Stimulated activated CD4-positive, alpha-beta T cell treated with anti-CD3 and anti-CD28 coated beads, TNF-alpha, amount 100 ng/mL, for 4 hours (primary cell): ENCODE results near the gene CDY2A.
"Not testable (repeated sequence)": the region's sequence is repeated elsewhere in the genome, so short reads cannot be mapped to it uniquely, and the experiment has no call there.

ENCODE experiments used
- DNase-seq, 3 experiments: peaks; one replicate each; pipeline ENCODE4 v3.0.0-alpha.2; 2020; ENCODE audit warnings: low read depth in 3 of 3

The CDY2A gene

DNA sequence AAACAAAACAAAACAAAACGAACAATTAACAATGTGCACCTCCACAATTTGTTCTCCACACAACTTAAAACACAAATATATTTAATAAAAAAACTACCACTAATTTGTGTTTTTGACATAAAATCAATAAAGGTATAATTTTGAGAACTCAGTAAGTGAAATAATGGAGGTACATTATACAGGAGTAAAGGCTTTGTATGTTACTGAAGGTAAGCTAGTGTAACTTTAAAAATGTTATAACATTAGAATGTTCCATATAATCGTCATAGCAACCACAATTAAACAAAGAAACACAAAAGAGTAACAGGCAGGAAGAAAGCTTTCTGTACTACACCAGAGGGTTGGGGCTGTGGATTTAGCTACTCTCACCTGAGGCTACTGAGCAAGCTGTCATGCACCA is at the start of gene CDY2A:
Gene CDY2A, plus strand, starts transcription at position 301 of the 400 bp plus-strand sequence. CDS start 328 bp downstream, outside the sequence.
- not testable (repeated sequence) for DNase-seq

DNA sequence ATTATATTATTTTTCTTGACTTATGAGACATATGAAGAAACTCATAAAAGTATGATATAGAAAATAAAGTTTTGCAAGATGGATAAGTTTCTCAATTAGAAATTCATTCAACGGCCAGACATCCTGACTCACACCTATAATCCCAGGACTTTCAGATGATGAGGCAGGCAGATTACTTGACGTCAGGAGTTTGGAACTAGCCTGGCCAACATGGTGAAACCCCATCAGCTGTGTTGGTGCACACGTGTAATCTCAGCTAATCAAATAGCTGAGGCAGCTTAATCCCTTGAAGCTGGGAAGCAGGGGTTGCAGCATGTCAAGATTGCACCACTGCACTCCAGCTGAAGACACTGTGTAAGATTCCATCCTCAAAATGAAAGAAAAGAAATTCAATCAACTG is 28.0 kb upstream of the CDY2A start:
- DNase-seq, result not testable (repeated sequence)

GRCh38 chrY:17998266-17998665 is 27.3 kb upstream of the CDY2A start:
- not testable (repeated sequence) for DNase-seq

DNA sequence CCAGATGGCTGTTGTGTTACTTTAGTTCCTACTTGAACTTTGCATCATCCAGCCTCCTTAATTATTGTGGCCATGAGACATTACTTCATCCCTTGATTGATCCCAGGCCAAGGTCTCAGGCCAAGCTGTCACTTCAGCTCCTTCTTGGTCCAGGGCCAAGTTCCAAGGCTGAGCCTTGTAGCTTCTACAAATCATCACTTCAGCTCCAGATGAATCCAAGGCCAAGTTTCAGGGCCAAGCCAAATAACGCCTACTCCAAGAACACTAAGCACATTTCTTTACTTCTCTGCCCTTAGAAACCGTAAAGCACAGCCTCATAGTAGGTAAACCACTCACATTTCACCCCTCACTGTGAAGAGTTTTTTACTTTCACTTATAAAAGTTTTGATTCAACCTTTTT is 1.7 kb upstream of the CDY2A start:
- not testable (repeated sequence) for DNase-seq

DNA sequence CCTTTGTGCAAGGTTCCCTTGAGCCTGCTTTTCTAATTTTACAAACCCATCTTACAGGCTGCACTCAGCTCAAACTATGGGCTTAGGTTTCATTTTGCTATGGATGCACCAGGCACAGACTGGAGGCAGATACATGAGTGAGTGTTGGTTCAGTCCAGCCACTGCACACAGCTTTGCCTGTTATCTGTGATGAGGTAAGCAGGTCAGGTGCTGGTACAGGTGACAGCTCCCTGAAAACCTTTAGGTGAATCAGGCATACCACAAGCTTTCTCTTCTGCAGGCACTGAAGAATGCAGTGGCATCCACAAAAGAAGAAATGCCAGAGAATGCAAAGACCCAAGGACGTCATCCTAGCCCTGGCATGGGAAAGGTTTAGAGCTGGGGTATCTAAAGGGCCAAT is 3.3 kb downstream of the CDY2A start:
- not testable (repeated sequence) for DNase-seq

- not testable (repeated sequence) for DNase-seq
Observed at GRCh38 chrY:18030178-18030577, 4.6 kb downstream of the CDY2A start.

DNA sequence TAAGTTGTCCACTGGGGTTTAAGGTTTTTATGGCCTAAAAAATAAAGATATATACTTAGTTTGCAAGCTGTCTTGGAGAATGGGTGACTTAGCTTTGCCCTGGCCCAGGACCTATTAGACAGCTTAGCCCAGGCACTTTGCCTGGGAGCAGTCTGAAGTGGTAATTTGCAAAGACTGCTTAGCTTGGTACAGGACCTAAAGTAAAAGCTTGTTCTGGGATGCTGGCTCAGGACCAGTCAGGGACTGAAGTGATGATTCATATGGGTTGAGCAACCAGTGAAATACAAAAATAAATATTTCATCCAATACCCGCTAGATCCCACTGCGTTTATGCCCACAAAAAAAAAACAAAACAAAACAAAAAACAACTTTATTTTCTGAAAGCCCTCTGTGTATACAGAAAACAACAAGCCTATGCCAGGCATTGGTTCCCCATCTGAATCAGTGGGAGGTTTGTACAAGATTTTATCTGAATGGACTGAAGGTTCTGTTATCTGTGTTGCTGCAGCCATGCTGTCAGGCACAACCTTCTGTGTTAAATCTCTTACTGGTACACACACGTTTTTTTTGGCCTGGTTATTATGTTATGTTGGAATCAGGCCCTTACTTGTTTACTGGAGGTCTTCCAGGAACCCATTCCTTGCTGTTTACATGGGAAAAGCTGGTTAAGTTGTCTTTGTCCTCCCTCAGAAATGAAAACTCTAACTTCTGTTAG is 8.7 kb downstream of the CDY2A start:
- DNase-seq, result not testable (repeated sequence)

- DNase-seq, result not testable (repeated sequence)
Observed at GRCh38 chrY:18034864-18035263, 9.3 kb downstream of the CDY2A start.

DNA sequence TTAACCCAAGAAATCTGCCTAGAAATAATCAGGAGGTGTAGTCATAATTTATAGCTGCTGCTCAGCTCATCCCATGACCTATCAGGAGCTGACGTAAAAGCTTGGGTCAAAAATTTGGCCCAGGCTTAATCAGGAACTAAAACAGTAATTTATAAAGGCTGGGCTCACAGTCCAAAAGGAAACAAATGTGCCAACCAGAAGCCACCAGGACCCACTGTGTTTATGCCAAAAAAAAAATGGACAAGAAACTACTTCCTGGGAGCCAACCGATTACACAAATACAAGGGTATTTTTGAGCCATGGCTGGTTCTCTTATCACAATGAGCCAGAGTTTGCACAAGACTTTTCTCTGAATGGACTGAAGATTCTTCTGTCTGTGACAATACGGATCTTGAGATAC is 19.4 kb downstream of the CDY2A start:
- not testable (repeated sequence) for DNase-seq

DNA sequence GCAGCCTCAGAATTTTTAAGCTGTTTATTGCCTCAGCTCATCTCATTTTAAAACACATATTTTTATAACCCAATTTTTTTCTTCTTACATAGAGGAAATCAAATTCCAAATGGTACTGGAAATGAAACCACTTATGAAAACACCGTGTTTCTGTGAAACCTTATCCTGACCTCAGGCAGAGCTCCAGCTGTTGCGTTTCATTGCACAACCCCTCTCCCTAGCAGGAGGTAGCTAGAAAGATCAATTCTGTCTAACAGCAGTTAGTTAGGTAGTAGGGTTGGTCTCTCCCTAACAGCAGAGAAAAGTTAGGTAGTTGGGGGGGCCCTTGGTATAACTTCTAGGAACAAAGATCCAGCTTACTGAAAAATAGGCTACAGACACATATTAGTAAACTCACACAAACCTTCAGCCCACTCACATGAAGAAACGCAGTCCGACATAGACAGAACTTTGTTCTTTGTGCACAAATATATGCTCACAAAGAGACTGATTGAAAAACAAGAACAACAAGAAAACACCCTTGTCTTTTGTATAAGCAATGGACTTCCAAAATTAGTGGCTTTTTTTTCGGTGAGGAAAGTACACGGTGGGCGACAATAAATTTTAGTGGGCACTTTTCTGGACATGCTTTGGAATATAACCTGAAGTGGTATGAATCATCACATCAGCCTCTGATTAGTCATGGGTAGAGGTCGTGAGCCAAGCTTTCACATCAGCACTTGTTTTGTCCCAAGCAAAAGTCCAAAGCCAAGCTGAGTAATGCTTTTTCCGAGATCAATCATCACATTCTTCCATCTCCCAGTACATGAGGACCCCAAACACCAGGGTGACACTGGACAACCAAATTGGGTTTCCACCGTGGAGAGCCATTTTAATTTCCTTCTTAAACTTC is 22.8 kb downstream of the CDY2A start:
- DNase-seq, result not testable (repeated sequence)

DNA sequence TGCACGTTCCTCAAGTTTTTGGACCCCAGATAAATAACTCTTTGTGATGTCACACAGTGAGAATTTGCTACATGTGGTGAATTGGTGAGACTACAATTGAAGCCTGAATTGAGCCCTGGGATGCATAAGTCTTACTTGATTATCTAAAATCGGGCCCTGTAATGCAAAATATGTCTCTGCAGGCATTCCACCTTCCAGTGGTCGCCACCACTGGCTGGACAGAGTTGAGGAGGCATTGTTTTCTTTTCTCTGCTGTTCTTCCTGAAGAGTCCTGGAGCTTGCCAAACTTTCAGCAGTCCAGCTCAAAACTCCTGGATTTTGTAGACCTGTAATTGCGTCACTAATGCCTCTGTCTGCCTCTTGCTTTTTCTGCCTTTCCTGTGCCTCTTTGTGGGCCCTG is 23.5 kb downstream of the CDY2A start:
- DNase-seq, result not testable (repeated sequence)

DNA sequence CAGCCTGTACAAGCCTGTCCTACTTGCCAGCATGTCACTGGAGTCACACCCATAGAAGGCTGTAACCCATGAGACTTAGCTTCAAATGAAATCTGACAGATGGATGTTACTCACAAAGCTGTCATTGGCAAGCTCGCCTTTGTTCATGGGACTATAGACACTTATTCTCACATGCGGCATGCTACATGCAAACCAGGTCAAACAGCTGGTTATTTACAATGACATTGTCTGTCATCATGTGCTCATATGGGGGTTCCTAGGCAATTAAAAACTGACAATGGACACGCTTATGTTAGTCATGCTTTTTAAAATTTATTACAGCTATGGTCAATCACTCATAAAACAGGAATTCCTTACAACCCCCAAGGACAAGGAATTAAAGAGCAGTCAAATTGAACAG is 30.9 kb downstream of the CDY2A start:
- DNase-seq, result not testable (repeated sequence)

- not testable (repeated sequence) for DNase-seq
Observed at GRCh38 chrY:18073464-18073863, 47.9 kb downstream of the CDY2A start.
